Stimulated activated CD4-positive, alpha-beta T cell treated with anti-CD3 and anti-CD28 coated beads, Interleukin-1b, Interleukin-23, amount 100 ng/mL, for 4 hours (primary cell): ENCODE data around the gene FOXL3.
"Not testable (repeated sequence)": the region's sequence is repeated elsewhere in the genome, so short reads cannot be mapped to it uniquely, and the experiment has no call there.

Experiments used
- DNase-seq, 2 donors: peaks; one replicate each; pipeline ENCODE4 v3.0.0-alpha.2; 2020; ENCODE audit warnings: low read depth in 2 of 2

FOXL3 gene

GRCh38 chr7:323410-323809, 33.4 kb downstream of the FOXL3 start:
- DNase-seq, result no peak

GRCh38 chr7:324011-324410, 34.0 kb downstream of the FOXL3 start:
- DNase-seq, result no peak

- no peak for DNase-seq
Observed at GRCh38 chr7:325051-325798, 35.3 kb downstream of the FOXL3 start.

DNA sequence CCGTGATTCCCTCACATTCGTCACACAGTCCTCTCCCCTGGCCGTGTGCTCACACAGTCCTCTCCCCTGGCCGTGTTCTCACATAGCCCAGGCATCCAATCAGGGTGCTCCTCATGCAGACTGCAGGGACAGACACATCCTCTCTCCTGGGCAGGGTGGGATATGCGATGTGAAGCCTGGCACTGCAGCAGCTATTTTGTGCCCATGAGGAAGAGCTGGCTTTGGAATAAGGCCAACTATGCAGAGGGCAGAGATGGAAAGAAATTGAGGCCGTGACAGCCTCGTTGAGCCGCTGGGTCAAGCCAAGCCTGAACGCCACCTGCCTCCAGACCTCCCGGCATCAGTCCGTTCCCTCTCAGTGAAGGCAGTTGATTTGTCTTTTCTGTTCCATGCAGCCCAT, 35.8 kb downstream of the FOXL3 start:
- no peak for DNase-seq

DNA sequence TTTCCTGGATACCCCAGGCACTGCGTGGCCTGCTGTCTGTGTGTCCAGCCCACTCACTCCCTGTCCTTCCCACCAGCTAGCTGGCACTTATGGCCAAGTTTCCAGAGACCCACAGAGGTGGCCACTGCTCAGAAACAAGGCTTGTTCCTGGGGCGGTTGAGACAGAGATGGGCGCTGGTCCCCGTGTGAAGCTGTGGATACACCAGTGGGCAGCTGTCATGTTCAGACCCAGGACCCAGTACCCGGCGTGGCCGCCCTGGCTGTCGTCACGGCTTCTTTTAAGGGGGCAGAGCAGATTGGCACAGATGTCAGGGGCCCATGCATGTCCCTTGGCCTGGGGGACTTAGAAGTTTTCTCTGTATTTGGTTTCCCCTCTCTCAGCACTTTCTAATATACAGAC, 36.3 kb downstream of the FOXL3 start:
- no peak for DNase-seq

DNA sequence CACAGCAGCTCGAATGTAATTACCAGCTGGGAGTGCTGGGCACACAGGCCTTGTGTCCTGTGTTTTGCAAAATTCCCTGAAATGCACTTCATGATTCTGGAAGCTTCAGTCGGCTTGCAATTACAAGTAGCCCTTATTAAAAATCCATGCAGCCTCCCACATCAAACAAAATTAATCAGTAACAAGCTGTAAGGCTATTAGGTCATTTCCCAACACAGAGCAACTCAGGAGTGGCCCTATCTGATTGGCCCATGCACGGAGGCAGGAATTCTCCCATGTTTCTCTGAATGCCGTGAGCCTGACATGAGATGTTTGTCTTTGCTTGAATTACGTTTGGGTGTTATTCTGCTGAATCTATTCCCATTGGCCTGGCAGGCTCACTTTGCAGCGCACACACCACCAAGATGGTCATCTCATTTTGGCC, 36.9 kb downstream of the FOXL3 start:
- DNase-seq, result no peak

- no peak for DNase-seq
Observed at GRCh38 chr7:327233-327931, 37.4 kb downstream of the FOXL3 start.

DNA sequence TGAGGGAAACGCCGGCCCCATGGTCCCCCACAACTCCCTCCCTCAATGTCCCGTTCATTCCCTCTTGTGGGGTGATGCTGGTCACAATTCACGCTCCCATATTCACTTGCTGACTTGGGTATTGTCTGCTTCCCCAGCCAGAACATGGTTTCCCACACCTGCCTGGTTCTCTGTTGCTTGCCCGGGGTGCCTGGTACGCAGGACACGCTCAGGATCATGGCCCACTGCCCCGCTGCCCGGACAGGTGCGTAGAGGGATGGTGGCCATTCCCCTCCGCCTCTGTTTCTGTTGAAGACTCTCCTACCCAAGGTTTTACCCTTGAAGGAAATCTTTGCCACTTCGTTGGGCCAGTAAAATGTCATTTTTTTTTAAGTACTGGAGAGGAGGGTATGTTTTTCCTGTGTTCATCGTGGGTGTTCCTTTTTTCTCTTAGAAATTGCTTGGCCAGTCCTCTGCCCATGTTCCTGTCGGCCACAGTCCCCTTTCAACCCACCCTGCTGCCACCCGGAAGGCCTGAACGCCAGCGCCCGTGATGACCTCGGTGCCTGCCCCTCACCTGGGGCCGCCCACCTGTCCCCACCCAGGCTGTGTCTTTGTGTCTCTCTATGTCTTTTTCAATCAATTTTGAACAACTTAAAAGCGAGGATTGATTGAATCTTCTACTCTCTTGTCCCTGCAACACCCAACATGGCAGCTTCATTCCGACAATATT, 38.2 kb downstream of the FOXL3 start:
- DNase-seq, result no peak

DNA sequence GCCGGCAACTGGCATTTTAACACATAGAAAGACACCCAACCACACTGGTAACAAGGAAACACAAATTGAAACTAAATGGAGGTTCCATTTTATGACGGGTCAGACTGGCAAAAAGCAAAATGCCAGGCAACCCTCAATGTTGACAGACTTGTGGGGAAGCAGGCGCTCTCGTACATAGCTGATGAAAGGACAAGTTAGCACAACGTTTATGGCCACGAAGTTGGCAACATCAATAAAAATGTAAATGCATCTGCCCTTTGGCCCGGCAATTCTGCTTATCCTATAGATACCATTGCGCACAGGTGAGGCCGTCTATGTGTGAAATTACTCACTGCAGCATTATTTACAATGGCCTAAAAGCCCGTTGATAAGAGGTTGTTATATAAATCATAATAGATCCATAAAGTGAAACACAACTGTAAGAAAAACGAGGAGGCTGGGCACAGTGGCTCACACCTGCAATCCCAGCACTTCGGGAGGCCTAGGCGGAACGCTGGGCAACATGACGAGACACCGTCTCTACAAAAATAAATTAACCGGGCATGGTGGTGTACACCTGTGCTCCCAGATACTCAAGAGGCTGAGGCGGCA, 39.8 kb downstream of the FOXL3 start:
- DNase-seq, result no peak

GRCh38 chr7:330511-331230, 40.7 kb downstream of the FOXL3 start:
- DNase-seq, result no peak

DNA sequence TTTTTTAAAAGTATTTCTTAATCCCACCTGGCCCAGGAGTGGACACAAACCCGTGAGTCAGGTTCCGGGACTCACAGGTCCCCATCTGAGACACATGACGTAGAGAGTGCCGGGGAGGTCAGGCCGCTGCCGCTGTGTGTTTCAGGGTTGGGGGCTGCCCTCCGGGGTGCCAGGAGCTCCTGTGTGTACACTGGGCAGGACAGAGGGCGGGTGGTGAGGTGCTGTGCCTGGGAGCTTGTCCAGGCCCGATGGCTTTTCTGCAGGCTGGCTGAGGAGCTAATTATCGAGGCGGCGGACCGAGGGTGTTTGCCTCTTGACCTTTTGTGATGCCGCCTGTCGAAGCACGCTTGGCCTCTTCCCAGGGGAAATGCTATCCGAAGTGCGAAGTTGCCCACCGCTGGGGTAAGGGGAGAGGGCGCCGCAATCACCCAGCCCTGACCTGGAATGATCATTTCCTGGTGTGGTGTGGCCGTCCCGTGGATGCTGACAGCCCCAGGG, 42.1 kb downstream of the FOXL3 start:
- no peak for DNase-seq

DNA sequence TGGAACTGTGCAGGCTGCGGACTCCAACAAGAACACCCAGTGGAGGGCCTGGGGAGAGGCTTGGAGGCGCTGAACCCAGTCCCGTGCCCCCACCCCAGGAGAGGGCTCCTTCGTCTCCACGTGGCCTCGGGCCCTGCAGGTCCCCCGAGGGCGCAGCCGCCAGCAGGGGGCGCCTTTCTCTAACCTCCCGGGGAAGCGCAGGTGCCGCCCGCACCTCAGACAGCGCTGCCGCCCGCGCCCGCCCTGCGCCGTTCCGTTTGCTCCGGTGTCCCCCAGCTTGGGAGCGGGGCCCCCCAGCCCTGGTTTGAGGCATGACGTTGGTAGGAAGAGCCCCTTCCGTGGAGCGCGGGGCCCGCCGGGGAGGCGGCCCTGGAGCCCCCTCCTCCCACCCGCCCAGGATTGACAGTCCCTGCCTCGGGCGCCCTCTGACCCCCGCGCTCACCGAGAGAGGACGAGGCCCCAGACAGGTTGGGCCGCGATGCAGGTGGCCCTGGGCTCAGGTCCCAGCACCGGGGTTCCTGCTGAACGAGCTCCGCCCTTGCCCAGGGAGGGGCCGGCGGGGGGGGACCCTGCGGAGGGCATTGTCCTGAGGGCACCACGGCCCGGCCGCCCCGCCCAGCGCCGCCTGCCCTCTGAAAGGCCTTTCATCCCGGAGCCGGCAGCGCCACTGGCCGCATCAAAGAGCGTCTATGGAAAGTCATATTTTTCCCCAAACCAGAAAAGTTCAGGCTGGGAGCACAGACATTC, 42.8 kb downstream of the FOXL3 start:
- peak; percentile 96 to 99 for DNase-seq

- no peak for DNase-seq
Observed at GRCh38 chr7:333393-333764, 43.4 kb downstream of the FOXL3 start.

DNA sequence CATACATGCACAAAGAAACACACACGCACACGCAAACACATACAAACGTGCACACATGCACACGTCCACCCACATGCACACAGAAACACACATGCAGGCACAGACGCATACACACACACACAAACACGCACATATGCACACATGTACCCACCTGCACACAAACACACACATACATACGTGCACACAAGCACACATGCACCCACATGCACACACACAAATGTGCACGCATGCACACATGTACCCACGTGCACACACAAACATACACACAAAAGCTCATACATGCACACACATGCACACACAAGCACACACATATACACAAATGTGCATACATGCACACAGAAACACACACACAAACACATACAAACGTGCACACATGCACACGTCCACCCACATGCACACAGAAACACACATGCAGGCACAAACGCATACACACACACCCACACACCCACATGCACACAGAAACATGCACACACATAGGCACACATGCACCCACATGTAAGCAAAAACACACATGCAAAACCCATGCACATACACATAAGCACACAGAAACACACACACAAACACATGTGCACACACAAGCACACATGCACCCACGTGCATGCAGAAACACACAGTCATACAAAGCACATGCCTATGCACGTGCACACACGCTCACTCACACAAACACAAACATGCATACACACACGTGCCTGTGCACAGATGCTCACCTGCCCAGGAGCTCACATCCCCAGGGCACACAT, 44.8 kb downstream of the FOXL3 start:
- no peak for DNase-seq

GRCh38 chr7:335358-336148, 45.6 kb downstream of the FOXL3 start:
- no peak for DNase-seq

DNA sequence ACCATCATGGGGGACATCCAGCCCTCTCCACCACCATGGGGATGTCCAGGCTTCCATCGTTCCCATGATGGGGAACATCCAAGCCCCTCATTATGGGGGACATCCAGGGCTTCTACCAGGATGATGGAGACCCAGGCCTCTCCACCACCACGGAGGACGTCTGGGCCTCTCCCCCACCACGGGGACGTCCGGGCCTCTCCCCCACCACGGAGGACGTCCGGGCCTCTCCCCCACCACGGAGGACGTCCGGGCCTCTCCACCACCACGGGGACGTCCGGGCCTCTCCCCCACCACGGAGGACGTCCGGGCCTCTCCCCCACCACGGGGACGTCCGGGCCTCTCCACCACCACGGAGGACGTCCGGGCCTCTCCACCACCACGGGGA, 46.2 kb downstream of the FOXL3 start:
- not testable (repeated sequence) for DNase-seq

- peak in 1 of 2 donors; percentile 26 for DNase-seq
Observed at GRCh38 chr7:336810-337566, 47.0 kb downstream of the FOXL3 start.

GRCh38 chr7:337567-337951, 47.6 kb downstream of the FOXL3 start:
- no peak for DNase-seq
